Activated naive CD4-positive, alpha-beta T cell treated with Interleukin-2 at 50 U/mL for 16 hours (primary cell): ENCODE results near the gene FAM228B.
"Not testable (repeated sequence)": the region's sequence is repeated elsewhere in the genome, so short reads cannot be mapped to it uniquely, and the experiment has no call there.

Source experiments
- DNase-seq: peaks from one replicate; pipeline ENCODE4 v3.0.0-alpha.2; 2020

Gene FAM228B

DNA sequence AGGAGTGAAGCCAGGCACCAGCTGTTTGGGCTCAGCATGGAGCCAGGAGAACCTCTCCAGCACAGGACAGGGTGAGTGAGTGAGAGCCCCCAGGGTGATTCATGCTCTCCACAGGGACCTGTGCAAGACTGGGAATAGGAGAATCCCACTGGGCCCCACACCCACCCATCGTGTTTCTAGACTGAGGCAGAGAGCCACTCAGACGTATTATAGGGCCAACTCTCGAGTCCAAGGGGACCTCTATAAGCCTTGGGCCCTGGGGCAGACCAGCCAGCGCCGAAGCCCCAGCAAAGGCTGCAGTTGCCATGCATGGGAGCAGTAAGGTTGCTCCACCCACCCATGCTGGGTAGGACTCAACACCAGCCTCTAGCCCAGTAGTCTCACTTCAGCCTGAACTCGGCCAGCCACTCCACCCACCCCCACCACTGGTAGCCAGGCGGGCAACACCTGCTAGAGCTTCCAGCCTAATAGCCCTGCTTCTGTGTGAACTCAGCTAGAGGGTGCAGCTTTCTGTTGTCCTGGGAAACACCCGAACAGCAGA lies 19.1 kb upstream of the FAM228B start:
- no peak for DNase-seq

DNA sequence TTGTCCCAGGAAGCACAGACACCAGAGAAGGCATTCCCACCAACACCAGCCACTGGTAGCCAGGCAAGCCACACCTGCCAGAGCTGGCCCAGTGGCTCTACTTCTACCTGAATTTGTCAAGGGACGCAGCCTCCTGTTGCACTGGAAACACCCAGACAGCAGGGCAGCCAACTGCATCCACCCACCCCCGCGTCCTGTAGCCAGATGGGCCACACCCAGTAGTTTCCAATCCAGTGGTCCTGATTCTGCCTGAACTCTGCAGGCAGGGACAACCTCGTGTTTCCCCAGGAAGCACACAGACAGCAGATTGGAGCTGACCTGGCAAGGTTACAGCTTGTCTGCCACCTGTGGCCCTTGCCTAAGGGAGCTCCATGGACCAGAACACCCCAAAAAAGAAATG lies 18.4 kb upstream of the FAM228B start:
- no peak for DNase-seq

DNA sequence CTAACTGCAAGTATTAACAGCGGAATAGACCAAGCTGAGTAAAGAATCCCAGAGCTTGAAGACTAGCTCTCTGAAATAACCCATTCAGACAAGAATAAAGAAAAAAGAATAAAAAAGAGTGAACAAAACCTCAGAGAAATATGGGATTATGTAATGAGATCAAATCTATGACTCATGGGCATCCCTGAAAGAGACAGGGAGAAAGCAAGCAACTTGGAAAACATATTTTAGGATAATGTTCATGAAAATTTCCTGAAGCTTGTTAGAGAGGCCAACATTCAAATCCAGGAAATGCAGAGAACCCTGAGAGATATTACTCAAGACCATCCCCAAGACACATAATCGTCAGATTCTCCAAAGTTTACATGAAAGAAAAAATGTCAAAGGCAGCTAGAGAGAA lies 17.5 kb upstream of the FAM228B start:
- DNase-seq = no peak

DNA sequence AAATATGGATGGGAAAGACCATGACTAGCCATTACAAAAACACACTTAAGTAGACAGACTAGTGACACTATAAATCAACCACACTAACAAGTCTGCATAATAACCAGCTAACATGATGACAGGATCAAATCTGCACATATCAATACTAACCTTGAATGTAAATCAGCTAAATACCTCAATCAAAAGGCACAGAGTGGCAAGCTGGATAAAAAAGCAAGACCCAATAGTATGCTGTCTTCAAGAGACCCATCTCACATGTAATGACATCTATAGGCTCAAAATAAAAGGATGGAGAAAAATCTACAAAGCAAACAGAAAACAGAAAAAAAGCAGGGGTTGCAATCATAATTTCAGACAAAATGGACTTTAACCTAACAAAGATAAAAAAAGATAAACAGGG lies 16.5 kb upstream of the FAM228B start:
- DNase-seq = no peak

DNA sequence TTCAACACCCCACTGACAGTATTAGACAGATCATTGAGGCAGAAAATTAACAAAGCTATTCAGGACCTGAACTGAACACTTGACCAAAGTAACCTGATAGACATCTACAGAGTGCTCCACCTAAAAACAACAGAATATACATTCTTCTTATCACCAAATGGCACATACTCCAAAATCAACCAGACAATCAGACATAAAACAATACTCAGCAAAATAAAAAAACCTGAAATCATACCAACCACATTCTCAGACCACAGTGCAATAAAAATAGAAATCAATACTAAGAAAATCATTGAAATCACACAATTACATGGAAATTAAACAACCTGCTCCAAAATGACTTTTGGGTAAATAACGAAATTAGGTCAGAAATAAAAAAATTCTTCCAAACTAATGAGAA lies 15.9 kb upstream of the FAM228B start:
- DNase-seq = no peak

DNA sequence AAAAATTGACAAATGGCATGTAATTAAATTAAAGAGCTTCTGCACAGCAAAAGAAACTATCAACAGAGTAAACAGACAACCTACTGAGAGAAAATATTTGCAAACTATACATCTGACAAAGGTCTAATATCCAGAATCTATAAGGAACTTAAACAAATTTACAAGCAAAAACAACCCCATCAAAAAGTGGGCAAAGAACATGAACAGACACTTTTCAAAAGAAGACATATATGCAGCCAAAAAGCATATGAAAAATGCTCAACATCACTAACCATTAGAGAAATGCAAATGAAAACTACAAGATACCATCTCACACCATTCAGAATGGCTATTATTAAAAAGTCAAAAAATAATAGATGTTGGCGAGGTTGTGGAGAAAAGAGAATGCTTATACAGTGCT lies 13.8 kb upstream of the FAM228B start:
- DNase-seq = not testable (repeated sequence)

DNA sequence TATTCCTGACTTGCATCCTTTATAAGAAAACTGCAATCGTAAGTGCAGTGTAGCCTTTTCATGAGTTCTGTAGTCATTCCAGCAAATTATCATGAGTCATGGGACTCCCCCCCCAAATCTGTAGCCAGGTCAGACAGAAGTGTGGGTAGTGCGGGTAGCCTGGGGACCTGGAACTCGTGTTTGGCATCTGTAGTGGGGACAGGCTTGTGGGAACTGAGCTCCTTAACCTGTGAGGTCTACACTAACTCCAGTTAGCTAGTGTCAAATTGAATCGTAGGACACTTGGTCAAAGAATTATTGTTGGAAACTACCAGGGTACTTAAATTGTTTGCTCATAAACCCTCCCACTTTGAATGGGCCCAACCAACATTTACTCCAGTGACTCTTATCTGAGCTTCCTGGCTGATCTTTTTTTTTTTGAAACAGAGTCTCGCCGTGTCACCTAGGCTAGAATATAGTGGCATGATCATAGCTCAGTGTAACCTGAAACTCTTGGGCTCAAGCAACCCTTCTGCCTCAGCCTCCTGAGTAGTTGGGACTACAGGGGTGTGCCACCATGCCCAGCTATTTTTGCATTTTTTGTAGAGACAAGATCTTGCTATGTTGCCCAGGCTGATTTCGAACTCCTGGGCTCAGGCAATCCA lies 12.5 kb upstream of the FAM228B start:
- DNase-seq = no peak

DNA sequence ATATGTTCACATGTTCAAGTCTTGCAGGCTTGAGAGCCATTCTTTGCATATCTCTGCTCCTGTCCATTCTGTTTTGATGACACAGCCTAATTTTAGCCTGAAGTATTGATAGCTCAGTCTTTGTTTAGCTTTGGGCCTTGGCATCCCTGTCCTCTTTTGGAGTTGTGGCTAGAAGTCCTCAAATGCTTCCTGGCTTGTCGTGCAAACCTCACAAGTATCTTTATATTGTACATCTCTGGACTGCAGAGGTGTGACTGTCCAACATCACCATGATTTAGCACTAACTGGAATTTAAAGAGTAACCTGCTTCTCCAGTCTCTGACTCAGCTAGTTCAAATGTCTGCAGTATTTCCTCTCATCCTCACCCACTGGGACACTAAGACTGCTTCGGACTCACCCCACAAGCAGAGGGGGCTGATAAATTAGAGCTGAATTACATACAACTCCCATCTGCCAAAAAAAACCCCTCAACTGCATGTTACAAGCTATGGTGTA lies 11.8 kb upstream of the FAM228B start:
- no peak for DNase-seq

DNA sequence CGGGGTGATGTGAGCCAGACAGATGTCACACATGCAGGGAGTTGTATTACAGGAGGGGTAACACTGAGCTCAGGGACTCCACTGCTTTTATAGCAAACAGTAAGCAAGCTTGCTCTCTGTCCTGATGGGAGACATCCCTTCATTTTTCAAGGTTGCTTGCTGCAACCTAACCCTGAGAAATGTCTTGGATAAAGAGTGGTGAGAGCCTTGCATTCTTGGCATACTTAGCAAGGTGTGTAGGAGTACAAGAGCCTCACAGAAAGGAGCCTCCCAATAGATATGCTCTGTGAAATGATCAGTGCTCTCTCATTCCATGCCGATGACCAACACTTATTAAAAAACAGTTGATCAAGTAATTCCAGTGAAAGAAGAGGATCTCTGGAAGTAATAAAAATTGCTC lies 8.2 kb upstream of the FAM228B start:
- DNase-seq = no peak

DNA sequence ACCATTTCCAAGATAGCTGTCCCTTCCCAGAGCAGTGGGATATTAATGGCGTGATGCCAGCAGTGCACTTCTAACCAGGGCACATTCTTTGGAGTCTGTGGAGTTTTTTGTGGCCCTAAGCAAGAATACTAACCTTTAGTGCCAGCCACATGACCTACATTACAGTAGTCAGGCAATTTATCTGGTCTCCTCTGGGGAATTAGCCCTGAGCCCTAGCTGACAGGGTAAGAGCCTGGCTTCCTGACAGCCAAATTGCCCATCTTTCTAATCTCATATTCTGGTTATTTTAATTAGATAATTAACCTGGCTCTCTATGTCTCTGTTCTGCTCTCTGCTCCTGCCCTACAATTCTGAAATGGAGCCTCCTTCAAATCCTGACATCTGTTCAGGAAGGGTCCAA lies 5.4 kb upstream of the FAM228B start:
- DNase-seq = no peak

DNA sequence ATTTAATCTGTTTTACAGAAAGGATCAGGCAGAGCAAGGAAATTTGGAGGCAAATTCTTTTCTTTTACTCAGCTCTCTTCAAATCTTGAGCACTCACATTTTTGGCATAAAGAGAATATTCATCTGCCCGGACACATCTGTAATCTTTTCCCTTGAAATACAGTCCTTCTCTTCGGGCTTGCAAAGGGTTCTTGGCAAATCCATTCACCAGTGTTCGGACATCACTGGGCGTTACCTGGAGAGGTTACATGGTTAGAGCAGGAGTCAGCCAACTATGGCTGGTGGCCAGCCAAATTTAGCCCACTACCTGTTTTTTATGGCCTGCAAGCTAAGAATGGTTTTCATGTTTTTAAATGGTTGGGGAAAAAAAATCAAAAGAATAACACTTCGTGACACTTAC lies 2.2 kb upstream of the FAM228B start:
- no peak for DNase-seq

DNA sequence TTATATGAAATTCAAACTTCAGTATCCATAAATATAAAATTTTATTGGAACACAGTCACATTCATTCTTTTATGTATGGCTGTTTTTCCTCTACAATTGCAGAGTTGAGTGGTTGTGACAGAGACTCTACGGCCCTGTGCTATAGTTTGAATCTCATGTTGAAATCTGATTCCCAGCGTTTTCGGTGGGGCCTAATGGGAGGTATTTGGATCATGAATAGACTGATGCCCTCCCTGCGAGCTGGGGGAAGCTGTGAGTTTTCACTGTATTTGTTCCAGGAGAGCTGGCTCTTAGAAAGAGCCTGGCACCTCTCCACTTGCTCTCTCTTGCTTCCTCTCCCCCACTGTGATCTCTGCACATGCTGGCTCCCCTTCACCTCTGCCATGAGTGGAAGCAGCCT lies 1.8 kb upstream of the FAM228B start:
- DNase-seq = no peak

DNA sequence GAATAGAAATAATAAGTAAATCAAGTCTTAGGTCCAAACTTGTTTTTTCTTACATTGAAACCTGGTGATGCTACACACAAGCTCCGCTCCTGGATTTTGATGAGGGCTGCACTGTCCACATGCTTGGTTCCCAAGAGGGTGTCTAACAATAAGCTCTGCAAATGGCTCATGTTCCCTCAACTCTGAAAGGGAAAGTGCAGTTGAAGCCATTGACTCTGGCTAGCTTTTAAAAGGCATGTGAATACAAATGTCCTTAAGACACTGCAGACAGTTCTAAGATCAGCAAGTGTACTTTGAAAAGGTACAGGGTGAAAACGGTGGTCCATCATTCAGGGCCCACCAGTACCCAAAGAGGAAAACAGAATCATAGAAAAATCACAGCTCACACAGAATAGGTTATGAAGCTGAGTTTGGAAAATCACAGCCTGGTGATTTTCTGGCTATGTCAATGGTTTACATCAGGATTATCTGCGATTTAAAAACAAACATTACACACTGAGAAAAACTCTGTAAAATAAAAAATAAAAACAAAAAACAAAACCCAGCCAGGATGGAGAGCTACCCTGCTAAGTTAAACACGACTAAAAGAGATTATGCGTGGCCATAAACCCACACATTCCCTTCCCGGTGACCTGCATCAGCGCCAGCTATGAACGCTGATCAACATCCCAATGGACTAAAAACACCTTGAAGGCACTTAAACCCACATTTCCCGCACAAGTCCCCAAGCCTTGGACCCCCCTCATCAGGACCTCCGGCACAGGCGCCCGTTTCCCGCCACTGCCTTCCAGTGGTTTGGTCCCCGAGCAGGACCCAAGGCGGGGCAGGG lies 689 bp upstream of the FAM228B start:
- no peak for DNase-seq

DNA sequence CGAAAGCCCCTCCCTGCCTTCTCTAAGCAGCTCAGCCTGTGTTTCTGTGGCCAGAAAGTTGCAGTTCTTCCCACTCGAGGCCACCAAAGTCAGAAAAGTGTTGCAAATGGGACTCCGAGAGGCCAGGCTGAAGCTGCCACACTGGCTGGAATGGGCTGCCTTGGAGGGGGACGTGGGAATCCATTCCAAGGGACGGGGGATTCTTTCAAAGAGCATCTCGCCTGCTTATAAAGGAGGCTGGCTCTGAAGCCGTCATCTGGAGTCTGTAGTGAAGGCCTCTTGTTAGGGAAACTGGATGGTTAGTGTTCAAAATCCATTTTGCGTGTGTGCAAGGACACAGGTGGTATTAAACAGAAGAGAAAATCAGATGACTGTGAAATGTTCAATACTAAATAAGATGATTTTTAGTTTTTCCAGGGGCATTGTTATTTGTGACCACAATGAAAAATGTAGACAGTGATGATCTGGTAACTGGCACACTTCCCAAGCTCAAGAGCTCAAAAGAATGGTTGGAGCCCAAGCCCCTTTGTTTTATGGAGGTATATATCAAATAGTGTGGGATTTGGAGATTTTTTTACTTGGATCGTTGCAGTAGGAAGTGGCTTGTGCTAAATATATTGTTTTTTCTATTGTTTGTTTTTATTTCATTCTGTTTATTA lies 782 bp downstream of the FAM228B start:
- no peak for DNase-seq

DNA sequence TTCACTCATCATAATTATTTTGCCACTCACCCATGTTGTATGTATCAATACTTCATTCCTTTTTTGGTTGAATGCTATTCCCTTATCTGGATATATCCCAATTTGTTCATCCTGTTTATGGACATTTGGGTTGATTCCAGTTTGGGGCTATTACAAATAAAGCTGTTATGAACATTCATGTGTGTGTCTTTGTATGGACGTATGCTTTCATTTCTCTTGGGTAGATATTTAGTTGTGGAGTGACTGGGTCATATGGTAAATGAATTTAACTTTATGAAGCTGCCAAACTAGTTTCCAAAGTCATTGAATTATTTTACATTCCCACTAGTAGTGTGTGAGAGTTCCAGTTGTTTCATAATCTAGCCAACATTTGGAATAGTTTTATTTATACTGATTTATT lies 2.7 kb downstream of the FAM228B start:
- no peak for DNase-seq

DNA sequence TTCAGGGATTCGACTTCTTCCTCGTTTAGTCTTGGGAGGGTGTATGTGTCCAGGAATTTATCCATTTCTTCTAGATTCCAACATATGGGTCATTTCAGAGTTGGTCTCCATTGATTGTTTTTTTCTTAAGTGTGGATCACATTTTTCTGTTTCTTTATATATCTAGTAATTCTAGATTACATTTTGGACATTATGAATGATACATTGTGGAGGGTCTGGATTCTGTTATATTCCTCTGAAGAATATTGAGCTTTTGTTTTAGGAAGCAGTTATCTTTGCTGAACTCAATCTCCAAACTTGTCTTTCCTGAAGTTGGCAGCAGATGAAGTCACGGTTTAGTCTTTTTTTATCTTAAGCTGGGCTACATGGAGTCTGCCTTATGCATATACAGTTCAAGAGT lies 9.3 kb downstream of the FAM228B start:
- no peak for DNase-seq

DNA sequence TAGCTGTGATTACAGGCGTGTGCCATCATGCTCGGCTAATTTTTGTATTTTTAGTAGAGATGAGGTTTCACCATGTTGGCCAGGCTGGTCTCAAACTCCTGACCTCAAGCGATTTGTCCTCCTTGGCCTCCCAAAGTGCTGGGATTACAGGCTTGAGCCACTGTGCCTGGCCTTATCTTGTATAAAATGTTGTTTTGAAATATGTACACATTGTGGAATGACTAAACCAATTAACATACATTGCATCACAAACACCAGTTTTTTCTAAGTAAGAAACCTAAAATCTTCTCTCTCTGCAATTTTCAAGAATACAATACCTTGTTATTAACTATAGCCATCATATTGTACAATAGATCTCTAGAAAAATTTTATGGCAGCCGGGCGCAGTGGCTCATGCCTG lies 17.0 kb downstream of the FAM228B start:
- not testable (repeated sequence) for DNase-seq

DNA sequence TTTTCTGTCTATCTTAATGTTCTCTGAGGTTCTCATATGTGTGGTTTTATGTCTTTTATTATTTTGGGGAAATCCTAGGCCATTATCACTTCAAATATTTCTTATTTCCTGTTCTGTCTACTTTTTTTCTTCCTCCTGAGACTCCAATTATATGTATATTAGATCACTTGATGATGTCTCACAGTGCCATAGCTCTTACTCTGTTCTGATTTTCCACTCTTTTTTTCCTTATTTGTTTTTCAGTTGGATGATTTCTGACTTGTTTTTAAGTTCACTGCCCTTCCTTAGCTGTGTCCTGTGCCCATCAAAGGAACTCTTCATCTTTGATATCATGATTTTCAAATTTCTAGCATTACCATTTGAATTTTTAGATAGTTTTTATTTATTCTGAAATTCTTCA lies 24.1 kb downstream of the FAM228B start:
- DNase-seq = no peak

DNA sequence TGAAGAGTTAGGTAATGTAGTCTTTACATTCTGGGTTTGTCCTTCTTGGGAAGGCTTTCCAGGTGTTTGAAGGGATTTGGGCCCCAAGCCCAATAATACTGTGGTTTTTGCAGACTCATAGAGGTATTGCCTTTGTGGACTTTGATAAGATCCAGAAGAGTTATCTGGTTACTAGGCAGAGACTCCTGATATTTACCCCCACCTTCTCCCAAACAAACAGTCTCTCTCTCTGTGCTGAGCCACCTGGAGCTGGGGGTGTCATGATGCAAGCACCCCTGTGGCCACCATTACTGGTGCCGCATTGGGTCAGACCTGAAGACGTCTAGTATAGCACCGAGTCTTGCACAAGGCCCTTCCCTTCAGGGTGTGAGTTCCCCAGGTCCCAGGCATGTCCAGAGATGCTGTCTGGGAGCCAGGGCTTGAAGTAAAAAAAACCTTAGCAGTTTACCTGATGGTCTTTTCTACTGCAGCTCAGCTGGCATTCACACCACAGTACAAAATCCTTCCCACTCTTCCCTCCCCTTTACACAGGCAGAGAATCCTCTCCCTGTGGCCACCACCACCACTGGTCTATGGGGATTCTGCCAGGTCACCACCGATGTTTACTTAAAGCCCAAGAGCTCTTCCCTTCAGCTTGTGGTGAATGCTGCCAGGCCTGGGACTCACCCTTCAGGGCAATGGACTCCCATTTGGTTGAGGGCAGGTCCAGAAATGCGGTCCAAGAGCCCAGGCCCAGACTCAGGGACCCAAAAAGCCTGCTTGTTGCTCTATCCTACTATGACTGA lies 29.3 kb downstream of the FAM228B start:
- DNase-seq = no peak

DNA sequence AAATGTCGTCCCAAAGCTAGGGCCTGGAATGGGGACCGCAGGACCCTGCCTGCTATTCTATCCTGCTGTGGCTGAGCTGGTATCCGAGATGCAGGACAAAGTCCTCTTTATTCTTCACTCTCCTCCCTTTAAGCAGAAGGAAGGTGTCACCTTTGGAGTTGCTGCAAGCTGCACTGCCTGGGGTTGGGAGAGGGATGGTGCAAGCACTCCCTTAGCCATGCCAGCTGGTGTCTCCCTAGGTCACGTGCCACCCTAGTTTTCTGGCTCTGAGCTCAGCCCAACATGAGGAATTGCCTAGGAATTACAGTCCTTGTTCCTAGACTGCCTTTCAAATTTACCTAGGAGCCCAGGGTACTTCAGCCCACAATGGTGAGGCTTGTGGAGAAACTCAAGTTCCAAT lies 30.2 kb downstream of the FAM228B start:
- no peak for DNase-seq

DNA sequence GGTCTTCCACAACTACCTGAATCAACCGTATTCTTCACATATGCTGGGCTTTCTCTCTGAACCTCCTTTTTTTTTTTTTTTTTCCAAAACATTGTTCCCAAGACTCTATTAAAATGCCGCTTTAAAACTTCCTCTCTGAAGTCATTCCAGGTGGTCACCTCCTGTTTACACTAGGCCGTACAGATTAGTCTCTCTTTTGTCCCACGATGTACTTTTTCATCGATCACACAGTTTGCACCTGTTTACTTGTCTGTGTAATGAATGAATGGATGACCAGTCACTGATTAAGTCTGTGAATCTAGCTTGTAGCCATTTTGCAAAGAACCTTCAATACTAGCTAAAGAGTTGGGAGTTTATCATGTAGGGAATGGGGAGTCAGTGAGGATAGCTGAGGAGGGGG lies 34.9 kb downstream of the FAM228B start:
- DNase-seq = no peak

DNA sequence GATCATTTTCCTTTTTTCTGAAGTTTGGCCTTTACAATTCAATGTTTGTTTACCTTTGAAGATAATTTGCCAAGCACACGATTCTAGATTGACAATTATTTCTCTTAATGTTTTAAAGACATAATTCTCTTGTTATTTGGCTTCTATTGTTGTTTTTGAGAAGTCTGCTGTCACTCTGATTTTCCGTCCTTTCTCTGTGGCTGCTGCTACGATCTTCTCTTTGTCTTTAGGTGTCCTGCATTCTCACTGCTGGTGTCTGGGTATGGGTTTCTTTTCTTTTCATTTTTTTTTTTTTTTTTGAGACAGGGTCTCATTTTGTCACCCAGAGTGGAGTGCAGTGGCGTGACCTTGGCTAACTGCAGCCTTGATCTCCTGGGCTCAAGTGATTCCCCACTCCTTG lies 36.4 kb downstream of the FAM228B start:
- DNase-seq = no peak

DNA sequence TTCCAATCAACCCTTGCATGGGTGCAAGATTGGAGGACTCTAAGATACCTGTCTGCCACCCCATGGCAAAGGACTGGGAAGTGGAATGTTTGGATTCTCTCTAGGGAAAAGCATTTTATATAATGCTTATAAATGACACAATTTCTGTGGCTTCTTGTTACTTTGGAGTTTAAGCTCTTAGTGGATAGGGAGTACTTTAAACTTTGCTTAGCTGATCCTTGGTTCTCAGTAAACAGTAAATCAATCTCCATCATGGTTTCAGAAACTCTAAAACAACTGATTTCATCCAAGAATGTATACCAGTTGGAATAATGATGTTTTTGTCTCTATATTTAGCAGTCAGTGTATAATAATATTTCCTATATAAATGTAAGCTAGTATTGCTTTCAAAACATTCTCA lies 37.5 kb downstream of the FAM228B start:
- DNase-seq = no peak
